Measurements from ENCODE around the gene TBP.
"Not testable (repeated sequence)": the region's sequence is repeated elsewhere in the genome, so short reads cannot be mapped to it uniquely, and the experiment has no call there.

The TBP gene

GRCh38 chr6:170554013-170554795 is at the start of gene TBP:
Gene TBP (plus strand): TSS chr6:170554369. CDS start chr6:170557030, 2,661 bp downstream.
- H3K27ac Mint-ChIP-seq, result no peak within 1 kb of the TSS
- no peak within 1 kb of the TSS for H3K4me3 Mint-ChIP-seq
- DNase-seq (peak; percentile 93 to 98), ATAC-seq (peak; percentile 98)
- no peaks in the 10 kb centered on the region for H3K27me3 Mint-ChIP-seq
- peaks cover 47% of the 10 kb centered on the region for H3K4me1 Mint-ChIP-seq
- no peaks in the 10 kb centered on the region for H3K9me3 Mint-ChIP-seq

GRCh38 chr6:170504479-170504878 is 49.7 kb upstream of the TBP start:
- DNase-seq, result no peak
- Mint-ChIP-seq H3K4me3 (no peak overlapping the region), H3K27ac (no peak overlapping the region), H3K9me3 (peaks cover 18 to 31% of the 10 kb centered on the region in 2 donors), H3K4me1 (no peaks in the 10 kb centered on the region), H3K27me3 (peaks cover 75% of the 10 kb centered on the region)
- ATAC-seq, result no peak

GRCh38 chr6:170505306-170505705 is 48.9 kb upstream of the TBP start:
- H3K27ac Mint-ChIP-seq, result no peak overlapping the region
- H3K9me3 Mint-ChIP-seq, result peaks cover 18 to 31% of the 10 kb centered on the region in 2 donors
- no peaks in the 10 kb centered on the region for H3K4me1 Mint-ChIP-seq
- no peak overlapping the region for H3K4me3 Mint-ChIP-seq
- DNase-seq (no peak), ATAC-seq (no peak)
- H3K27me3 Mint-ChIP-seq, result peaks cover 73% of the 10 kb centered on the region

- Mint-ChIP-seq H3K4me1 (no peaks in the 10 kb centered on the region), H3K27ac (no peak overlapping the region)
These were observed 47.7 kb upstream of the TBP start for GRCh38 chr6:170506446-170506845.

GRCh38 chr6:170507728-170508127 is 46.4 kb upstream of the TBP start:
- peaks cover 65% of the 10 kb centered on the region for H3K27me3 Mint-ChIP-seq
- H3K4me3 Mint-ChIP-seq, ATAC-seq: not testable (repeated sequence)

More at GRCh38 chr6:170506446-170506845, 47.7 kb upstream of the TBP start:
- Mint-ChIP-seq H3K9me3 (peaks cover 9 to 20% of the 10 kb centered on the region in 2 donors), H3K4me3 (no peak overlapping the region), H3K27me3 (peaks cover 70% of the 10 kb centered on the region)
- DNase-seq (no peak), ATAC-seq (no peak)

GRCh38 chr6:170508275-170508674 is 45.9 kb upstream of the TBP start:
- H3K4me3 Mint-ChIP-seq, DNase-seq, H3K9me3 Mint-ChIP-seq, ATAC-seq, H3K4me1 Mint-ChIP-seq, H3K27ac Mint-ChIP-seq: not testable (repeated sequence)
- H3K27me3 Mint-ChIP-seq, result peaks cover 65% of the 10 kb centered on the region

More at GRCh38 chr6:170507728-170508127, 46.4 kb upstream of the TBP start:
- H3K9me3 Mint-ChIP-seq, DNase-seq, H3K4me1 Mint-ChIP-seq, H3K27ac Mint-ChIP-seq: not testable (repeated sequence)

- not testable (repeated sequence) for H3K27ac Mint-ChIP-seq, H3K4me3 Mint-ChIP-seq, DNase-seq, H3K4me1 Mint-ChIP-seq, H3K9me3 Mint-ChIP-seq, ATAC-seq
- H3K27me3 Mint-ChIP-seq, result peaks cover 61% of the 10 kb centered on the region
These were observed 45.1 kb upstream of the TBP start for GRCh38 chr6:170508892-170509722.

GRCh38 chr6:170509723-170510018 is 44.5 kb upstream of the TBP start:
- Mint-ChIP-seq H3K27me3 (peaks cover 56% of the 10 kb centered on the region), H3K9me3 (no peaks in the 10 kb centered on the region), H3K4me1 (no peaks in the 10 kb centered on the region), H3K4me3 (no peak overlapping the region), H3K27ac (no peak overlapping the region)
- no peak for DNase-seq
- ATAC-seq, result no peak

- H3K27me3 Mint-ChIP-seq, result peaks cover 53% of the 10 kb centered on the region
- DNase-seq (no peak), ATAC-seq (no peak)
- no peaks in the 10 kb centered on the region for H3K9me3 Mint-ChIP-seq
- H3K4me1 Mint-ChIP-seq, result no peaks in the 10 kb centered on the region
- H3K4me3 Mint-ChIP-seq, result no peak overlapping the region
- H3K27ac Mint-ChIP-seq, result no peak overlapping the region
These were observed 43.5 kb upstream of the TBP start for GRCh38 chr6:170510631-170511030.

GRCh38 chr6:170512249-170512648 is 41.9 kb upstream of the TBP start:
- H3K27me3 Mint-ChIP-seq, result peaks cover 40% of the 10 kb centered on the region
- peak overlapping the region in 1 of 2 donors; percentile 29 for H3K27ac Mint-ChIP-seq
- H3K9me3 Mint-ChIP-seq, result no peaks in the 10 kb centered on the region
- ATAC-seq (no peak), DNase-seq (no peak)
- no peaks in the 10 kb centered on the region for H3K4me1 Mint-ChIP-seq
- H3K4me3 Mint-ChIP-seq, result no peak overlapping the region

GRCh38 chr6:170514908-170515307 is 39.3 kb upstream of the TBP start:
- no peak for DNase-seq
- Mint-ChIP-seq H3K27ac (no peak overlapping the region), H3K4me3 (no peak overlapping the region), H3K27me3 (peaks cover 58% of the 10 kb centered on the region), H3K4me1 (no peaks in the 10 kb centered on the region), H3K9me3 (no peaks in the 10 kb centered on the region)
- ATAC-seq, result no peak

- Mint-ChIP-seq H3K4me1 (no peaks in the 10 kb centered on the region), H3K27me3 (peaks cover 63% of the 10 kb centered on the region), H3K4me3 (peak overlapping the region; percentile 38 to 49), H3K27ac (no peak overlapping the region), H3K9me3 (no peaks in the 10 kb centered on the region)
- DNase-seq, result peak; percentile 41 to 49
- peak; percentile 95 for ATAC-seq
These were observed 37.2 kb upstream of the TBP start for GRCh38 chr6:170516783-170517616.

- peak; percentile 76 for ATAC-seq
These were observed 31.5 kb upstream of the TBP start for GRCh38 chr6:170522565-170523183.

GRCh38 chr6:170523256-170524171 is 30.7 kb upstream of the TBP start:
- no peak overlapping the region for H3K27ac Mint-ChIP-seq

More at GRCh38 chr6:170522565-170523183, 31.5 kb upstream of the TBP start:
- Mint-ChIP-seq H3K4me3 (no peak overlapping the region), H3K27me3 (peaks cover 39% of the 10 kb centered on the region), H3K27ac (no peak overlapping the region), H3K9me3 (no peaks in the 10 kb centered on the region), H3K4me1 (peaks cover 5% of the 10 kb centered on the region)
- peak in 1 of 2 donors; percentile 21 for DNase-seq

More at GRCh38 chr6:170523256-170524171, 30.7 kb upstream of the TBP start:
- peaks cover 9% of the 10 kb centered on the region for H3K4me1 Mint-ChIP-seq
- ATAC-seq, result no peak
- H3K4me3 Mint-ChIP-seq, result no peak overlapping the region
- no peaks in the 10 kb centered on the region for H3K9me3 Mint-ChIP-seq
- H3K27me3 Mint-ChIP-seq, result peaks cover 32% of the 10 kb centered on the region
- DNase-seq, result no peak

All from stimulated activated naive CD8-positive, alpha-beta T cell treated with anti-CD3 and anti-CD28 coated beads, Interleukin-15, amount 100 ng/mL, for 72 hours (primary cell).